Omental fat pad (tissue), 4 donors: Measurements from ENCODE around the gene IL1RAP. TPM values are rescaled to one million over a fixed set of nuclear protein-coding genes. Genes with fewer than 3 reads are reported as not detected.

Experiments used
- ATAC-seq: fragments of 150-250 bp; one replicate; pipeline ENCODE4 v1.9.1; 2016; ENCODE audit warnings: mild to moderate bottlenecking, moderate library complexity; ENCODE audit not compliant: low FRiP score
- DNase-seq: peaks from one replicate; pipeline ENCODE4 v3.0.0-alpha.2; 2019; ENCODE audit warnings: low spot score
- total RNA-seq, 4 donors: library from RNA; depleted of rRNA; stranded (reverse); fragments of >200 nt; gene quantifications; one replicate each; pipeline ENCODE4 v1.1.0, GENCODE V29; 2016
- TF ChIP-seq, protein P1 (sequence below), 3 donors: fragments of 450-650 bp; IDR thresholded peaks; one replicate each; pipeline ENCODE4 v1.5.1; 2016 to 2017; ENCODE audit warnings: antibody characterized with exemption in 3 of 3, mild to moderate bottlenecking in 3 of 3, moderate library complexity in 2 of 3

The IL1RAP gene
- total RNA-seq, 4 donors from 2014 or later: 10.5 to 75.3 (median 23.4) TPM

GRCh38 chr3:190497811-190498210 lies 16.1 kb upstream of the IL1RAP start:
- TF ChIP-seq, protein P1, sequence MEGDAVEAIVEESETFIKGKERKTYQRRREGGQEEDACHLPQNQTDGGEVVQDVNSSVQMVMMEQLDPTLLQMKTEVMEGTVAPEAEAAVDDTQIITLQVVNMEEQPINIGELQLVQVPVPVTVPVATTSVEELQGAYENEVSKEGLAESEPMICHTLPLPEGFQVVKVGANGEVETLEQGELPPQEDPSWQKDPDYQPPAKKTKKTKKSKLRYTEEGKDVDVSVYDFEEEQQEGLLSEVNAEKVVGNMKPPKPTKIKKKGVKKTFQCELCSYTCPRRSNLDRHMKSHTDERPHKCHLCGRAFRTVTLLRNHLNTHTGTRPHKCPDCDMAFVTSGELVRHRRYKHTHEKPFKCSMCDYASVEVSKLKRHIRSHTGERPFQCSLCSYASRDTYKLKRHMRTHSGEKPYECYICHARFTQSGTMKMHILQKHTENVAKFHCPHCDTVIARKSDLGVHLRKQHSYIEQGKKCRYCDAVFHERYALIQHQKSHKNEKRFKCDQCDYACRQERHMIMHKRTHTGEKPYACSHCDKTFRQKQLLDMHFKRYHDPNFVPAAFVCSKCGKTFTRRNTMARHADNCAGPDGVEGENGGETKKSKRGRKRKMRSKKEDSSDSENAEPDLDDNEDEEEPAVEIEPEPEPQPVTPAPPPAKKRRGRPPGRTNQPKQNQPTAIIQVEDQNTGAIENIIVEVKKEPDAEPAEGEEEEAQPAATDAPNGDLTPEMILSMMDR (IDR thresholded peaks at IDR 0.05): no peak
- ATAC-seq: no peak
- DNase-seq: no peak

GRCh38 chr3:190498293-190498692 lies 15.6 kb upstream of the IL1RAP start:
- DNase-seq: no peak
- TF ChIP-seq, protein P1 (IDR thresholded peaks at IDR 0.05): no peak
- ATAC-seq: no peak

- TF ChIP-seq, protein P1 (IDR thresholded peaks at IDR 0.05): no peak
- no peak for ATAC-seq
These were observed 14.8 kb upstream of the IL1RAP start for GRCh38 chr3:190499122-190499521.

DNA sequence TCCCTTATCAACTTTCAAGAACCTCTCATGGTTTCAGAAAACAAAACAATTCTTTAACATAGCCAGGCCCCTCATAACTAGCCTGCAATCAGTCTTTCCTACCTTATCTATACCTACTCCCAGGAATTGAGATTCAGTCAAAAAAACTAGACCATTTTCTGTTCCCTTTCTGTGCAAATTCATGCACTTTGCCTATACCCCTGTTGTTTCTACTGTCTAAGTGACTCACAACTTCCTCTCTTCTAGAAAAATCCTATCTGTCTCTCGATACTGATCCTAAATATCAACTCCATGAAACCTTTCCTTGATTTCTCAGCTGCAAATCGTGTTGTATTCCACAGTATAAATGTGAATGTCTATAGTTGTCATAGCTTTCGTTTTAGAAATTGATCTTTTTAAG lies 10.9 kb upstream of the IL1RAP start:
- TF ChIP-seq, protein P1 (IDR thresholded peaks at IDR 0.05): no peak
- ATAC-seq (no peak), DNase-seq (no peak)

More at GRCh38 chr3:190499122-190499521, 14.8 kb upstream of the IL1RAP start:
- no peak for DNase-seq

GRCh38 chr3:190504354-190505125 lies 9.3 kb upstream of the IL1RAP start:
- no peak for ATAC-seq
- TF ChIP-seq, protein P1 (IDR thresholded peaks at IDR 0.05): no peak
- DNase-seq: no peak

DNA sequence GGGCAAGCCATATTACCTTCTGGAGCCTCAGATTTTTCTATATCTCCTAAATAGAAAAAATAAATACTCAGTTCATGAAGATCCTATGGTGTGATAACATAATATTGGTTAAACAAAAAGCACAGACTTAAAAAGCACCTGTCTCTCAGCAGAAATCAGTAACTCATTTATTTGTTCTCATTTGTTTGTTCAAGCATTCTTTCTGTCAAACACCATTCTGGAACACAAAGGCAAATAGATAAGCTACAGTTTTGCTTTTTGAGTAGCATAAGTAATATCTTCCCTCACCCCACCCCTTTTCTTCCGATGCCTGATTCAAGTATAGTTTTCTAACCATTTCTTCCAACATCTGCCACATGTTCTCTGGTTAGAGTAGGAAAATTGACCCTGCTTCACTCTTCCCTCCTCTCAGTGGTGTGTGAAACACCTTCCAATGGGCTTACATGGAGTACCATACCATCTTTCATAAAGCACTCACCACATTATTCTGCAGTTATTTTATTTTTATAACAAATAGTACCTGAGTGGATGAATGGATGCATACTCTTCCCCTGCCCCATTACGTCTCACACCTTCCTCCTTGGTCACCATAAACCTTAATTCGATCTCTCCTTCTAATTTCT lies 8.4 kb upstream of the IL1RAP start:
- no peak for ATAC-seq
- DNase-seq: no peak
- TF ChIP-seq, protein P1 (IDR thresholded peaks at IDR 0.05): no peak

DNA sequence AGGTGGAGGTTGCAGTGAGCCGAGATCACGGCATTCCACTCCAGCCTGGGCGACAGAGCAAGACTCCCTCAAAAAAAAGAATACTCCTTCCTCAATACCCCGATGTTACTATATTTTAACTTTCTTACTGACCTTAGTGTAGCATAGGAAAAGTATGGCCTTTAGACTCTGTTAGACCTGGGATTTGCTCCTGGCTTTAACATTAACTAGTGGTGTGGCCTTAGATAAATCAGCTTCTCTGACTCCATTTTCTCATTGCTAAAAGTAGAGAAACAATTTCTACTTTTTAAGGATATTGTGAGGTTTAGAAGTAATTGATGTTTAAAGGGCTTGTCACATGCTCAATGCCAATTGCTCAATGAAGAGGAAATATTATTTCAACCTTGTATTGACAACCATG lies 7.6 kb upstream of the IL1RAP start:
- TF ChIP-seq, protein P1 (IDR thresholded peaks at IDR 0.05): no peak
- no peak for DNase-seq
- ATAC-seq: no peak
